CD4-positive, alpha-beta T cell treated with Interleukin-15 for 4 hours (primary cell): ENCODE data around the gene GABRE.
"Not testable (repeated sequence)": the region's sequence is repeated elsewhere in the genome, so short reads cannot be mapped to it uniquely, and the experiment has no call there.

Experiments used
- DNase-seq: peaks from one replicate; pipeline ENCODE4 v3.0.0-alpha.2; 2020; ENCODE audit warnings: low spot score

Gene GABRE

GRCh38 chrX:151966236-151966635, 8.2 kb downstream of the GABRE start:
- no peak for DNase-seq

- DNase-seq = no peak
These were observed 12.4 kb downstream of the GABRE start for GRCh38 chrX:151962034-151962433.

GRCh38 chrX:151958101-151958500, 16.4 kb downstream of the GABRE start:
- no peak for DNase-seq

- DNase-seq = no peak
These were observed 19.7 kb downstream of the GABRE start for GRCh38 chrX:151954730-151955129.

- no peak for DNase-seq
These were observed 36.3 kb downstream of the GABRE start for GRCh38 chrX:151938172-151938571.

- no peak for DNase-seq
These were observed 39.1 kb downstream of the GABRE start for GRCh38 chrX:151935358-151935757.

- no peak for DNase-seq
These were observed 45.4 kb downstream of the GABRE start for GRCh38 chrX:151929126-151929525.

- DNase-seq = no peak
These were observed 50.8 kb downstream of the GABRE start for GRCh38 chrX:151923648-151924047.

- no peak for DNase-seq
These were observed 51.8 kb downstream of the GABRE start for GRCh38 chrX:151922692-151923091.

GRCh38 chrX:151921866-151922265, 52.6 kb downstream of the GABRE start:
- no peak for DNase-seq

- DNase-seq = no peak
These were observed 53.2 kb downstream of the GABRE start for GRCh38 chrX:151921292-151921691.

- DNase-seq = no peak
These were observed 53.9 kb downstream of the GABRE start for GRCh38 chrX:151920530-151920929.

GRCh38 chrX:151920101-151920500, 54.4 kb downstream of the GABRE start:
- DNase-seq = no peak

- DNase-seq = no peak
These were observed 54.9 kb downstream of the GABRE start for GRCh38 chrX:151919610-151920009.

GRCh38 chrX:151918736-151919135, 55.7 kb downstream of the GABRE start:
- DNase-seq = not testable (repeated sequence)

GRCh38 chrX:151912780-151913179, 61.7 kb downstream of the GABRE start, which contains the start of gene MAGEA4:
TSS of gene MAGEA4 (plus strand) at chrX:151912889. CDS start at chrX:151923665, 10,776 bp downstream.
- no peak for DNase-seq

- DNase-seq = no peak
These were observed 62.3 kb downstream of the GABRE start for GRCh38 chrX:151912221-151912620.

- no peak for DNase-seq
These were observed 69.5 kb downstream of the GABRE start for GRCh38 chrX:151904989-151905388.
